Transverse colon (tissue), 4 donors: ENCODE measurements around the gene TMEM44.

ENCODE experiments used
- CTCF ChIP-seq, 5 experiments: fragments of 200-600 bp in 3 of 5; fragments of 450-650 bp in 2 of 5; sonication (generic) in 3 of 5; IDR thresholded peaks; 1 replicate in 2 of 5; 2 replicates in 3 of 5; pipeline ENCODE4 v1.5.1; 2016 to 2017; ENCODE audit warnings: antibody characterized with exemption in 5 of 5, inconsistent platforms in 3 of 5, mild to moderate bottlenecking in 2 of 5, moderate library complexity in 1 of 5
- EP300 ChIP-seq: sonication (generic); formaldehyde crosslinking; IDR thresholded peaks from one replicate; pipeline ENCODE4 v1.6.1; 2017; ENCODE audit warnings: antibody characterized with exemption, low read depth
- POLR2A ChIP-seq: fragments of 450-650 bp; IDR thresholded peaks from one replicate; pipeline ENCODE4 v1.6.1; 2016; ENCODE audit warnings: antibody characterized with exemption, mild to moderate bottlenecking, moderate library complexity
- POLR2AphosphoS5 ChIP-seq, 3 donors: sonication (generic); formaldehyde crosslinking; IDR thresholded peaks; one replicate each; pipeline ENCODE4 v1.6.1; 2016; ENCODE audit warnings: antibody characterized with exemption in 3 of 3

- no peak for TF ChIP-seq CTCF (IDR thresholded peaks at IDR 0.05)
- no peak for TF ChIP-seq POLR2A
- TF ChIP-seq POLR2AphosphoS5 (IDR thresholded peaks at IDR 0.05): no peak
- no peak for TF ChIP-seq EP300
These were observed 61.6 kb downstream of the TMEM44 start for GRCh38 chr3:194571491-194572142.
